ENCODE data around the gene GRM8. TPM values are rescaled to one million over a fixed set of nuclear protein-coding genes. Genes with fewer than 3 reads are reported as not detected.

The GRM8 gene
- total RNA-seq, 1 experiment from 2014 or later, result not detected

DNA sequence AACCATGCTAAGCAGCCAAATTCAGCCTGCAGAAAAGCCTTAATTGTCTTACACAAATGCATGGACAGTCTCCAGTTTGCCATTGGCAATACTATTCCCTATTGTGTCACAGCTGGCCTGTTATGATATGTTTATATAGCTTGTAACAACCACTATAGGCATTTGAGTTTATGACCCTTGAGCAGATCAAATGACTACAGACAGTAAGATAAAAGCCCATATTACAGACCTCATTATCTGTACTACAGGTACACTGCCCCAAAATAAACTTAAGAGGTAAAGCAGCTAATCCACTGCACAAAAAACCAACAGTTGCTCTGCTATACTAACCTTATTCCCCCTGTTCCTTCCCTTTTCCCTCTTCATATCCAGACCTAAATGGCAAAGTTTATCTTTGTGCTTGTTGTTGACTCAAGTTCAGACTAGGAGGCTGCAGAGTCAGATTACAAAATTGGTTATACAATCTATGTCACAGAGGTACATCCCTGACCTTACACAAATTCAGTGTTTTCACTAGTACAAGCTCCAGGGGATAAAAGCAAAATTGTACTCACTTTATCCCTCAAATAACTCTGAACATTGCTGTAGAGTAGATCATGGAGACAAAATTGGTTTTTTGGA is 218.4 kb downstream of the GRM8 start:
- Histone ChIP-seq H3K9me2 (replicated peaks; ENCODE audit: insufficient read depth, low read length) (no peaks in the 10 kb centered on the region; the same call in 1 of the 2 replicates), H3K4me1 (ENCODE audit: low read length) (no peaks in the 10 kb centered on the region), H3K27ac (ENCODE audit: low read length) (no peak overlapping the region), H3K27me3 (ENCODE audit: low read length) (0 out of 2 replicates have a peak, but pooled peaks cover 3% of the 10 kb centered on the region), H4K20me1 (ENCODE audit: insufficient read depth, low read depth, low read length) (no peaks in the 10 kb centered on the region), H2AFZ (ENCODE audit: low read length) (no peak overlapping the region), H3K4me3 (ENCODE audit: low read length) (no peak overlapping the region), H3K36me3 (ENCODE audit: insufficient read depth, low read length) (no peaks in the 10 kb centered on the region), H3K9me3 (ENCODE audit: low read length) (no peaks in the 10 kb centered on the region), H3K4me2 (ENCODE audit: low read depth, low read length, poor library complexity, severe bottlenecking) (no peak overlapping the region), H3K79me2 (ENCODE audit: low read length) (no peaks in the 10 kb centered on the region), H3K9ac (ENCODE audit: low read length) (no peak overlapping the region)
- DNase-seq, result no peak

DNA sequence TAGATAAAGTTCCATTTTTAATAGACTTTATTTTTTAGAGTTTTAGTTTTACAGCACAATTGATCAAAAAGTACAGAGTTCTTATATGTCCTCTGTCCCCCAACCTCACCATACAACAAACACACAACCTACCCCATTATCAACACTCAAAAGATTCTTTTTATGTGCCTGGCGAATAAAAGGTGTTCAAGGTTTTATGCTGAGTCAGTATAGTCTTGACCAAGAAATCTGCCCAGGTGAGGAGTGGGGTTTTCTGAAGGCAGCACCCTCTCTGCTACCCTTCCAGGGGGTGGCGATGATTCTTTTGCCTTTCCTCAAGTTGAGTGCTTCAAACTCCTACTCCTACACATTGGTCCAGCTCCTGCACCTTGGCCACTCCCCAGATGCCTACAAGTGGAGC is 222.9 kb downstream of the GRM8 start:
- Histone ChIP-seq H3K4me1 (ENCODE audit: low read length) (no peaks in the 10 kb centered on the region), H3K36me3 (ENCODE audit: insufficient read depth, low read length) (no peaks in the 10 kb centered on the region), H3K9me3 (ENCODE audit: low read length) (no peaks in the 10 kb centered on the region), H4K20me1 (ENCODE audit: insufficient read depth, low read depth, low read length) (no peaks in the 10 kb centered on the region), H3K9me2 (replicated peaks; ENCODE audit: insufficient read depth, low read length) (no peaks in the 10 kb centered on the region), H3K4me2 (ENCODE audit: low read depth, low read length, poor library complexity, severe bottlenecking) (no peak overlapping the region), H3K27me3 (ENCODE audit: low read length) (0 out of 2 replicates have a peak, but pooled peaks cover 3% of the 10 kb centered on the region), H3K27ac (ENCODE audit: low read length) (no peak overlapping the region), H3K79me2 (ENCODE audit: low read length) (no peaks in the 10 kb centered on the region), H3K4me3 (ENCODE audit: low read length) (no peak overlapping the region), H2AFZ (ENCODE audit: low read length) (no peak overlapping the region), H3K9ac (ENCODE audit: low read length) (no peak overlapping the region)
- DNase-seq, result no peak

DNA sequence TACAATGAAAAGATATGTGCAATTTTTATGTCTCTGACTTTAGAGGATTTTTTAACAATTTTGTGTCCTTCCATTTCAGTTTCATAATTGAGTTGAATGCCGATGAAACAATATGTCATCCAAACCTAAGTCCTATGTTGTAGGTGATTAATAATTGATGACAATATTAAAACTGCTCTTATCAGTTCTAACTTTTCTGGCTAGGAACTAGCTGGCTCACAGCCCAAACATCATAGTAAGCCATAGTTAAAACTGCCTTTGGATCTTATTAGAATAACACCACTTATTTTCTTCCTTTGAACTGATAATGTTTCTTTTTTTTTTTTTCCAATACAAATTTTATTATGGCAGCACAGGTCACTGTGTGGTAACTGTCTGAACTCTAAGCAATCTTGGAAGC is 230.9 kb downstream of the GRM8 start:
- H3K79me2 ChIP-seq (ENCODE audit: low read length), result no peaks in the 10 kb centered on the region
- no peaks in the 10 kb centered on the region for H3K36me3 ChIP-seq (ENCODE audit: insufficient read depth, low read length)
- no peak overlapping the region for H3K4me3 ChIP-seq (ENCODE audit: low read length)
- H3K9me3 ChIP-seq (ENCODE audit: low read length), result no peaks in the 10 kb centered on the region
- H3K4me1 ChIP-seq (ENCODE audit: low read length), result no peaks in the 10 kb centered on the region
- no peaks in the 10 kb centered on the region for H4K20me1 ChIP-seq (ENCODE audit: insufficient read depth, low read depth, low read length)
- no peak overlapping the region for H3K27ac ChIP-seq (ENCODE audit: low read length)
- no peak overlapping the region for H2AFZ ChIP-seq (ENCODE audit: low read length)
- H3K27me3 ChIP-seq (ENCODE audit: low read length), result no peaks in the 10 kb centered on the region
- no peak overlapping the region for H3K9ac ChIP-seq (ENCODE audit: low read length)
- H3K4me2 ChIP-seq (ENCODE audit: low read depth, low read length, poor library complexity, severe bottlenecking), result no peak overlapping the region
- no peaks in the 10 kb centered on the region for H3K9me2 ChIP-seq (replicated peaks; ENCODE audit: insufficient read depth, low read length)
- no peak for DNase-seq

DNA sequence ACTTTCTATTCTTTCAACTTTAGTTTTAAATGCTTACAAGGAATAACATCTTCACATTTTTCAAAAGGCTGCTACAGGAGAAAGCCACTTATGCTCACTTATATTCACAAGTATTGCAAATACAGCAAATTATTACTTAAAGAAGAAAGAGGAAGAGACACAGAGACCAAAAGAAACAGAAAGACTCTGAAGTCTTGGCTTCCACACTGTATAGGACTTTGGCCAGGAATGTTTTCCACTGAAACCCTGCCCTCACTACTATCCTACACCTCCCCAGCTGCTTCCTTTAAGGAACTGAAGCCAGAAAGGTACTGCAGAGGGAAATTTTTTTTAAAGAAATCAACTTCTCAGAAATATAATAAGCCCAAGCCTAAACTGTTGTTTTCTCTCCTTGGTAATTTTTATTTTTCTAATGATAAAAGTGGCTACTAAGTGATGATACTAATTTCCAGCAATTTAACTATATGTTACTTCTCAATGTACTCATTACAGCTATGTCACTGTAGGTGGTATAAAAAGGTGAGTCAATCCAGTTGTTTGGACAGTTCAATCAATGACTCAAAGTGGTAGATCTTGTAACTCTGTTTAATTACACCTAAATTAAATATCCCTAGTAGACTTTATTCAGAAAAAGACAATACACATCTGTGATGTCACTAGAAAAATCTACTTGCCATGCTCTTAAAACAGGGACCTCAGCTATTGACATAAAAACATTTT is 231.6 kb downstream of the GRM8 start:
- Histone ChIP-seq H3K4me2 (ENCODE audit: low read depth, low read length, poor library complexity, severe bottlenecking) (no peak overlapping the region), H3K9me3 (ENCODE audit: low read length) (no peaks in the 10 kb centered on the region), H2AFZ (ENCODE audit: low read length) (no peak overlapping the region), H3K4me3 (ENCODE audit: low read length) (no peak overlapping the region), H3K4me1 (ENCODE audit: low read length) (no peaks in the 10 kb centered on the region), H3K27me3 (ENCODE audit: low read length) (no peaks in the 10 kb centered on the region), H3K27ac (ENCODE audit: low read length) (no peak overlapping the region), H3K9ac (ENCODE audit: low read length) (no peak overlapping the region), H3K9me2 (replicated peaks; ENCODE audit: insufficient read depth, low read length) (no peaks in the 10 kb centered on the region), H3K36me3 (ENCODE audit: insufficient read depth, low read length) (no peaks in the 10 kb centered on the region), H4K20me1 (ENCODE audit: insufficient read depth, low read depth, low read length) (no peaks in the 10 kb centered on the region), H3K79me2 (ENCODE audit: low read length) (no peaks in the 10 kb centered on the region)
- no peak for DNase-seq

DNA sequence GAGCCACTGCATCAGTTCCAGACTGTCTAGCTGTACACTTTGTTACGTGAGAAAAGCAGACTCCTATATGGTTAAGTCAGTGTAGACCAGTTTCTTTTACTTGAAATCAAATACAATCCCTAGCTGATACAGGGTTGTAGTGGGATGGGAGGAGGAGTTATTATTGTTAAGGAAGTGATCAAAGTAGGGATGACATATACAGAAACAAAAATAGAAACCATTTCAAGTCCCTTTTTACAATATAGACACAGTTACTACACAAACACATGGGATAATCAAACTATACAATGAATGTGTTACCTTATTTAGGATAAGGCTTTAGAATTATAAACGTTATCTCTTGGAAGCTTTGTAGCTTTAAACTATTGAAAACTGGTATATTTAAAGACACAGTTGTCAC is 233.9 kb downstream of the GRM8 start:
- Histone ChIP-seq H3K36me3 (ENCODE audit: insufficient read depth, low read length) (no peaks in the 10 kb centered on the region), H3K4me1 (ENCODE audit: low read length) (no peaks in the 10 kb centered on the region), H3K9me2 (replicated peaks; ENCODE audit: insufficient read depth, low read length) (no peaks in the 10 kb centered on the region), H3K4me2 (ENCODE audit: low read depth, low read length, poor library complexity, severe bottlenecking) (no peak overlapping the region), H3K9me3 (ENCODE audit: low read length) (no peaks in the 10 kb centered on the region), H2AFZ (ENCODE audit: low read length) (no peak overlapping the region), H3K4me3 (ENCODE audit: low read length) (no peak overlapping the region), H3K9ac (ENCODE audit: low read length) (no peak overlapping the region), H3K79me2 (ENCODE audit: low read length) (no peaks in the 10 kb centered on the region), H3K27me3 (ENCODE audit: low read length) (no peaks in the 10 kb centered on the region), H3K27ac (ENCODE audit: low read length) (no peak overlapping the region), H4K20me1 (ENCODE audit: insufficient read depth, low read depth, low read length) (no peaks in the 10 kb centered on the region)
- no peak for DNase-seq

DNA sequence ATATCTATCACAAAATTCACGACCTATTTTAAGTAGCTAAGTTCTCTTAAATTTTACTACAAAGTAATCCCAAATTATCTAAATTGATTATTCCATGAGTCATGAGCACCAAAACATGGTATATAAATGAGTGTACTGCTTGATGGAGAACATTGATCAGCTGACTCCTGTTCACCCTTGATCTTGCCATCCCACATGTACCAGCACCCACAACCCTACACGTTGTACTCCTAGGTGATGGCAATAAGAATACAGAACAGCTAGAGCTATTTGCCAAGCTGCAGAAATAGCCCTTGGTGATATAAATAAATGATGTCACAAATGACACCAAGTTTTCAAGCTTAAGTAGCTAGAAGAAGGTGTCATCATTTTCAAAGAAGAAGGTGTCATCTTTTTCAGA is 235.5 kb downstream of the GRM8 start:
- Histone ChIP-seq H3K9me2 (replicated peaks; ENCODE audit: insufficient read depth, low read length) (no peaks in the 10 kb centered on the region), H3K9ac (ENCODE audit: low read length) (no peak overlapping the region), H3K27me3 (ENCODE audit: low read length) (no peaks in the 10 kb centered on the region), H3K79me2 (ENCODE audit: low read length) (no peaks in the 10 kb centered on the region), H3K4me2 (ENCODE audit: low read depth, low read length, poor library complexity, severe bottlenecking) (no peak overlapping the region), H3K9me3 (ENCODE audit: low read length) (no peaks in the 10 kb centered on the region), H4K20me1 (ENCODE audit: insufficient read depth, low read depth, low read length) (no peaks in the 10 kb centered on the region), H3K4me1 (ENCODE audit: low read length) (no peaks in the 10 kb centered on the region), H2AFZ (ENCODE audit: low read length) (no peak overlapping the region), H3K27ac (ENCODE audit: low read length) (no peak overlapping the region), H3K4me3 (ENCODE audit: low read length) (no peak overlapping the region), H3K36me3 (ENCODE audit: insufficient read depth, low read length) (no peaks in the 10 kb centered on the region)
- no peak for DNase-seq

DNA sequence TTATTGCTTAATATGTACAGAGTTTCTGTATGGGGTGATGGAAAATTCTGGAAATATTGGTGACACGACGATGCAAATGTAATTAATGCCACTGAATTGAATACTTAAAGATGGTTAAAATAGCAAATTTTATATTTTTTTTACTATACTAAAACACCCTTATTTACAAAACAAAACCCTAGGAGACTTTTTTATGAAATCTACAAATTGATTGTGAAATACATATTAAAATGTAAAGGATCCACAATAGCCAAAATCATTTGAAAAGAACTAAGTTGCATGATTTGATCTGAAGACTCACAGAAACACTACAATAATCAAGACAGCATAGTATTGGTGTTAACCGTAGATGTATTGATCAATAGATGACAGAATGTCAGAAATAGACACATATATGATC is 252.0 kb downstream of the GRM8 start:
- DNase-seq, result no peak
- H3K4me1 ChIP-seq (ENCODE audit: low read length), result no peaks in the 10 kb centered on the region
- H3K79me2 ChIP-seq (ENCODE audit: low read length), result no peaks in the 10 kb centered on the region
- H3K4me3 ChIP-seq (ENCODE audit: low read length), result no peak overlapping the region
- no peak overlapping the region for H3K27ac ChIP-seq (ENCODE audit: low read length)
- no peaks in the 10 kb centered on the region for H3K36me3 ChIP-seq (ENCODE audit: insufficient read depth, low read length)
- H4K20me1 ChIP-seq (ENCODE audit: insufficient read depth, low read depth, low read length), result no peaks in the 10 kb centered on the region
- H3K9me3 ChIP-seq (ENCODE audit: low read length), result no peaks in the 10 kb centered on the region
- H2AFZ ChIP-seq (ENCODE audit: low read length), result no peak overlapping the region
- no peak overlapping the region for H3K9ac ChIP-seq (ENCODE audit: low read length)
- H3K9me2 ChIP-seq (replicated peaks; ENCODE audit: insufficient read depth, low read length), result no peaks in the 10 kb centered on the region
- H3K4me2 ChIP-seq (ENCODE audit: low read depth, low read length, poor library complexity, severe bottlenecking), result no peak overlapping the region
- no peaks in the 10 kb centered on the region for H3K27me3 ChIP-seq (ENCODE audit: low read length)

DNA sequence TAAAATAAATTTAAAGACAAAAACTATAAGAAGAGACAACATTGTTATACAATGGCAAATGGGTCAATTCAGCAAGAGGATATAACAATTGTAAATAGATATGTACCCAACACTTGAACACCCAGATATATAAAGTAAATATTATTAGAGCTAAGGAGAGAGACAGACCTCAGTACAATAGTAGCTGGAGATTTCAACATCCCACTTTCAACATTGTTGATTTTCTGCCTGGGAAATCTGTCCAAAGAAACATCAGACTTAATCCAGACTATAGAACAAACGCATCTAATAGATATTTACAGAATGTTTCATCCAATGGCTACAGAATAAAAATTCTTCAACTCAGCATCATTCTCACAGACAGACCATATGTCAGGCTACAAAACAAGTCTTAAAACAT is 256.1 kb downstream of the GRM8 start:
- no peaks in the 10 kb centered on the region for H3K9me3 ChIP-seq (ENCODE audit: low read length)
- H3K79me2 ChIP-seq (ENCODE audit: low read length), result no peaks in the 10 kb centered on the region
- no peak for DNase-seq
- no peak overlapping the region for H3K27ac ChIP-seq (ENCODE audit: low read length)
- no peaks in the 10 kb centered on the region for H3K27me3 ChIP-seq (ENCODE audit: low read length)
- no peaks in the 10 kb centered on the region for H3K4me1 ChIP-seq (ENCODE audit: low read length)
- no peak overlapping the region for H3K4me2 ChIP-seq (ENCODE audit: low read depth, low read length, poor library complexity, severe bottlenecking)
- H3K9ac ChIP-seq (ENCODE audit: low read length), result no peak overlapping the region
- no peak overlapping the region for H2AFZ ChIP-seq (ENCODE audit: low read length)
- H3K9me2 ChIP-seq (replicated peaks; ENCODE audit: insufficient read depth, low read length), result no peaks in the 10 kb centered on the region; the same call in 1 of the 2 replicates
- H3K36me3 ChIP-seq (ENCODE audit: insufficient read depth, low read length), result no peaks in the 10 kb centered on the region
- H4K20me1 ChIP-seq (ENCODE audit: insufficient read depth, low read depth, low read length), result no peaks in the 10 kb centered on the region
- no peak overlapping the region for H3K4me3 ChIP-seq (ENCODE audit: low read length)
